CD14-positive monocyte (primary cell): ENCODE measurements around the gene LAMC1. TPM values are rescaled to one million over a fixed set of nuclear protein-coding genes. Genes with fewer than 3 reads are reported as not detected.

ENCODE experiments used
- DNase-seq, 3 donors: peaks; one replicate each; pipeline ENCODE4 v3.0.0-alpha.2; 2011 to 2022
- H2AFZ ChIP-seq: 2 replicates; pipeline ENCODE4 v1.6.0; 2012; ENCODE audit warnings: mild to moderate bottlenecking, low read depth, low read length, inconsistent platforms; ENCODE audit not compliant: insufficient read depth, poor library complexity, severe bottlenecking
- H3K27ac ChIP-seq, 2 donors: 1 replicate in 1 of 2; 2 replicates in 1 of 2; pipeline ENCODE4 v1.5.1; 2012 to 2013; ENCODE audit warnings: low read length in 2 of 2, control low read depth in 1 of 2, inconsistent platforms in 1 of 2, low read depth in 1 of 2, mild to moderate bottlenecking in 1 of 2
- H3K27me3 ChIP-seq, 2 donors: one replicate each; pipeline versions ENCODE4 v1.6.0 to v1.6.1; 2011 to 2013; ENCODE audit warnings: low read length in 2 of 2; ENCODE audit not compliant: control insufficient read depth in 2 of 2, insufficient read depth in 2 of 2
- H3K36me3 ChIP-seq, 2 donors: replicated peaks in 1 of 2; 1 replicate in 1 of 2; 2 replicates in 1 of 2; pipeline versions ENCODE4 v1.5.1 to v1.6.1; 2012 to 2013; ENCODE audit warnings: low read length in 2 of 2, control low read depth in 1 of 2, inconsistent platforms in 1 of 2, mild to moderate bottlenecking in 1 of 2; ENCODE audit not compliant: insufficient read depth in 2 of 2, control insufficient read depth in 1 of 2
- H3K4me1 ChIP-seq, 2 donors: 1 replicate in 1 of 2; 2 replicates in 1 of 2; pipeline versions ENCODE4 v1.5.1 to v1.6.1; 2012 to 2013; ENCODE audit warnings: low read length in 2 of 2, control low read depth in 1 of 2, inconsistent platforms in 1 of 2, mild to moderate bottlenecking in 1 of 2, moderate library complexity in 1 of 2; ENCODE audit not compliant: insufficient read depth in 2 of 2, control insufficient read depth in 1 of 2
- H3K4me2 ChIP-seq: replicated peaks from 2 replicates; pipeline ENCODE3; 2012; ENCODE audit warnings: low read length, moderate library complexity, mild to moderate bottlenecking; ENCODE audit not compliant: poor library complexity, severe bottlenecking; ENCODE audit errors: extremely low read depth
- H3K4me3 ChIP-seq, 3 experiments: fragments of 200-600 bp in 1 of 3; sonication (generic) in 1 of 3; replicated peaks in 1 of 3; 1 replicate in 2 of 3; 2 replicates in 1 of 3; pipeline ENCODE4 v1.5.1; 2011 to 2013; ENCODE audit warnings: low read length in 3 of 3, mild to moderate bottlenecking in 3 of 3, control low read depth in 2 of 3, low read depth in 2 of 3, inconsistent platforms in 1 of 3, moderate library complexity in 1 of 3
- H3K79me2 ChIP-seq: 2 replicates; pipeline ENCODE4 v1.6.0; 2012; ENCODE audit warnings: mild to moderate bottlenecking, control low read depth, inconsistent platforms, low read length, moderate library complexity; ENCODE audit not compliant: insufficient read depth
- H3K9ac ChIP-seq: 2 replicates; pipeline ENCODE4 v1.6.0; 2017; ENCODE audit warnings: low read length, mild to moderate bottlenecking; ENCODE audit not compliant: insufficient read depth, poor library complexity, severe bottlenecking
- H3K9me3 ChIP-seq, 2 donors: replicated peaks in 1 of 2; 1 replicate in 1 of 2; 2 replicates in 1 of 2; pipeline versions ENCODE4 v1.5.1 to v1.6.1; 2012 to 2013; ENCODE audit warnings: low read length in 2 of 2, control low read depth in 1 of 2; ENCODE audit not compliant: control insufficient read depth in 1 of 2, insufficient read depth in 1 of 2
- H4K20me1 ChIP-seq: 2 replicates; pipeline ENCODE4 v1.6.0; 2012; ENCODE audit warnings: mild to moderate bottlenecking, low read length, control low read depth, moderate library complexity; ENCODE audit not compliant: insufficient read depth
- H3K27ac Mint-ChIP-seq, 7 donors: one replicate each; pipeline ENCODE4 v1.8.0; 2020; ENCODE audit warnings: mild to moderate bottlenecking in 7 of 7, mixed read lengths in 7 of 7, moderate library complexity in 6 of 7, inconsistent platforms in 2 of 7
- H3K27me3 Mint-ChIP-seq, 3 donors: one replicate each; pipeline ENCODE4 v1.8.0; 2021 to 2022; ENCODE audit warnings: low read depth in 3 of 3, mild to moderate bottlenecking in 3 of 3, mixed read lengths in 3 of 3, moderate library complexity in 3 of 3, inconsistent platforms in 1 of 3
- H3K36me3 Mint-ChIP-seq, 2 donors: one replicate each; pipeline ENCODE4 v1.8.0; 2020; ENCODE audit warnings: mixed read lengths in 2 of 2, inconsistent platforms in 1 of 2, mild to moderate bottlenecking in 1 of 2
- H3K4me1 Mint-ChIP-seq: one replicate; pipeline ENCODE4 v1.8.0; 2020; ENCODE audit warnings: mild to moderate bottlenecking, mixed read lengths
- H3K4me3 Mint-ChIP-seq, 2 donors: one replicate each; pipeline ENCODE4 v1.8.0; 2020; ENCODE audit warnings: mild to moderate bottlenecking in 2 of 2, mixed read lengths in 2 of 2, moderate library complexity in 1 of 2
- H3K9me3 Mint-ChIP-seq, 7 donors: one replicate each; pipeline ENCODE4 v1.8.0; 2020 to 2022; ENCODE audit warnings: mixed read lengths in 7 of 7, mild to moderate bottlenecking in 6 of 7, moderate library complexity in 6 of 7, inconsistent platforms in 2 of 7
- WGBS: methylation state at CpG from one replicate; pipeline ENCODE4 v1.1.5; 2013; ENCODE audit warnings: missing lambda C conversion rate; ENCODE audit not compliant: insufficient coverage; 5-methylcytosine and 5-hydroxymethylcytosine counted together
- intact Hi-C, 2 donors: fragments of 100-400 bp; cut with micrococcal nuclease; formaldehyde crosslinking; loops; one replicate each; pipeline versions ENCODE4 v1.15.0 to v1.15.1; 2023
- polyA plus RNA-seq, 3 donors: library from polyadenylated mRNA; depleted of rRNA in 1 of 3; unstranded in 2 of 3; stranded (reverse) in 1 of 3; fragments of 300-500 nt in 2 of 3; fragments of >200 nt in 1 of 3; fragmentation: Illumina TruSeq in 2 of 3; gene quantifications; 1 replicate in 2 of 3; 2 replicates in 1 of 3; pipeline ENCODE4 v1.2.3, GENCODE V29; 2012 to 2021
- TF ChIP-seq, protein P1 (sequence below): fragments of 200-600 bp; IDR thresholded peaks from one replicate; pipeline ENCODE4 v1.8.0; 2022; ENCODE audit warnings: antibody characterized with exemption, mild to moderate bottlenecking

The LAMC1 gene
- polyA plus RNA-seq, 3 donors, result 0.34 to 1.7 (median 0.95) TPM

DNA sequence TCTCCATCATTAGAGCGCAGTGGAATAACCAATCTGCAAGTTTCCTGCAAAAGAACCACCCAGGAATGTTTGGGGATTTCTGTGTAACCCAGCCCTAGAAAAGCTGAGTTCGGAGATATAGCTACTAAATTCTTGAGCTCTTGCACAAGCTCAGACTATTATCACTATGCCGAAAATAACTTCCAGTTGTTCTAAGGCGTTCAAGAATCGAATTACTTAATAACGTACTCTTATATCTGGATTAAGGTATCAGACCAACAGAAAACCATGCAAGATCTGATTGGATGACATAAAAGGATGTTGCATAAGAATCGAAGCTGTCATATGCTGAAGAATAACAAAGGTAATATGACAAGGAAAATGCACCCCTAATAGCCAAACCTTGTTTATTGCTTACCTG is 155.3 kb downstream of the LAMC1 start:
- Mint-ChIP-seq H3K27ac (no peak overlapping the region), H3K36me3 (no peaks in the 10 kb centered on the region), H3K27me3 (peaks cover 6 to 15% (median 7%) of the 10 kb centered on the region in 3 donors), H3K4me3 (no peak overlapping the region), H3K9me3 (peaks cover 0 to 2% (median 0%) of the 10 kb centered on the region in 7 donors), H3K4me1 (no peaks in the 10 kb centered on the region)
- Histone ChIP-seq H3K36me3 (no peaks in the 10 kb centered on the region), H3K9me3 (no peaks in the 10 kb centered on the region), H3K4me2 (no peak overlapping the region), H2AFZ (no peak overlapping the region), H3K4me3 (no peak overlapping the region), H3K79me2 (no peaks in the 10 kb centered on the region), H3K9ac (no peak overlapping the region), H3K27ac (no peak overlapping the region), H3K4me1 (no peaks in the 10 kb centered on the region), H3K27me3 (no peaks in the 10 kb centered on the region), H4K20me1 (no peaks in the 10 kb centered on the region)
- no peak for DNase-seq
- TF ChIP-seq, protein P1, sequence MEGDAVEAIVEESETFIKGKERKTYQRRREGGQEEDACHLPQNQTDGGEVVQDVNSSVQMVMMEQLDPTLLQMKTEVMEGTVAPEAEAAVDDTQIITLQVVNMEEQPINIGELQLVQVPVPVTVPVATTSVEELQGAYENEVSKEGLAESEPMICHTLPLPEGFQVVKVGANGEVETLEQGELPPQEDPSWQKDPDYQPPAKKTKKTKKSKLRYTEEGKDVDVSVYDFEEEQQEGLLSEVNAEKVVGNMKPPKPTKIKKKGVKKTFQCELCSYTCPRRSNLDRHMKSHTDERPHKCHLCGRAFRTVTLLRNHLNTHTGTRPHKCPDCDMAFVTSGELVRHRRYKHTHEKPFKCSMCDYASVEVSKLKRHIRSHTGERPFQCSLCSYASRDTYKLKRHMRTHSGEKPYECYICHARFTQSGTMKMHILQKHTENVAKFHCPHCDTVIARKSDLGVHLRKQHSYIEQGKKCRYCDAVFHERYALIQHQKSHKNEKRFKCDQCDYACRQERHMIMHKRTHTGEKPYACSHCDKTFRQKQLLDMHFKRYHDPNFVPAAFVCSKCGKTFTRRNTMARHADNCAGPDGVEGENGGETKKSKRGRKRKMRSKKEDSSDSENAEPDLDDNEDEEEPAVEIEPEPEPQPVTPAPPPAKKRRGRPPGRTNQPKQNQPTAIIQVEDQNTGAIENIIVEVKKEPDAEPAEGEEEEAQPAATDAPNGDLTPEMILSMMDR, result no peak
- no CpG with 5 or more reads among the region's 7 CpGs for WGBS
- intact Hi-C loops, result no loop called here

DNA sequence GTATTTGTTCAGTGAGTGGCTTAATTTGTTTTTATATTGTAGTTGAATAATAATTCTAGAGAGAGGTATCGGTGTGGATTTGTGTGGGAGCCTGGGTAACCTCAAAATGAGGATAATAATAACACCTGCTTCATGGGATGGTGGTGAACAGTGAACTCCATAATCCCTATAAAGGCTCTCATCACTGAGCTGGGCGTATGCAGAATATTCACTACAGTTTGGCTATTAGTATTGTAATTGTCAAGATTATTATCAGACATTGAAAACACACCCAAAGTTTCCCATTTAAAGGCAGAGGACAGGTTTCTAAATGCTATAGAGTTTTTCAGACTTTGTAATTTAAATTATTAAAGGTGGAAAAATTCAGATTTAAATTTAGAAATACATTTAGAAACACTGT is 155.8 kb downstream of the LAMC1 start:
- peaks cover 6 to 15% (median 7%) of the 10 kb centered on the region in 3 donors for H3K27me3 Mint-ChIP-seq

More for the DNA sequence above, 155.8 kb downstream of the LAMC1 start:
- no peak overlapping the region for H3K4me3 ChIP-seq
- no peaks in the 10 kb centered on the region for H3K36me3 ChIP-seq
- H3K79me2 ChIP-seq, result no peaks in the 10 kb centered on the region
- Mint-ChIP-seq H3K9me3 (peaks cover 0 to 2% (median 0%) of the 10 kb centered on the region in 7 donors), H3K36me3 (no peaks in the 10 kb centered on the region), H3K4me3 (no peak overlapping the region), H3K27ac (no peak overlapping the region), H3K4me1 (no peaks in the 10 kb centered on the region)
- H3K27ac ChIP-seq, result no peak overlapping the region
- no peaks in the 10 kb centered on the region for H4K20me1 ChIP-seq
- intact Hi-C loops, result no loop called here
- WGBS, result no CpG with 5 or more reads among the region's 2 CpGs
- no peak overlapping the region for H3K9ac ChIP-seq
- TF ChIP-seq, protein P1, result no peak
- no peaks in the 10 kb centered on the region for H3K27me3 ChIP-seq
- no peaks in the 10 kb centered on the region for H3K4me1 ChIP-seq
- H3K4me2 ChIP-seq, result no peak overlapping the region
- no peak for DNase-seq
- no peaks in the 10 kb centered on the region for H3K9me3 ChIP-seq
- H2AFZ ChIP-seq, result no peak overlapping the region
